ENCODE data around the gene LCN12.

The LCN12 gene

GRCh38 chr9:136951541-136952320 is at the start of gene LCN12:
Gene LCN12 (plus strand): TSS chr9:136952273. CDS start chr9:136952328, 55 bp downstream.
- no peak for DNase-seq

- DNase-seq, result peak; percentile 93
These were observed 49.0 kb upstream of the LCN12 start for GRCh38 chr9:136903041-136903554.

- DNase-seq, result no peak
These were observed 45.8 kb upstream of the LCN12 start for GRCh38 chr9:136906266-136906665.

GRCh38 chr9:136907011-136907914 is 44.8 kb upstream of the LCN12 start:
- no peak for DNase-seq

- DNase-seq, result no peak
These were observed 41.7 kb upstream of the LCN12 start for GRCh38 chr9:136910197-136910900.

GRCh38 chr9:136910901-136911245 is 41.2 kb upstream of the LCN12 start:
- DNase-seq, result no peak

GRCh38 chr9:136913701-136914438 is 38.2 kb upstream of the LCN12 start:
- DNase-seq, result no peak

GRCh38 chr9:136915632-136916329 is 36.3 kb upstream of the LCN12 start:
- DNase-seq, result no peak

- DNase-seq, result no peak
These were observed 35.5 kb upstream of the LCN12 start for GRCh38 chr9:136916330-136917184.

GRCh38 chr9:136917902-136918301 is 34.2 kb upstream of the LCN12 start:
- DNase-seq, result no peak

GRCh38 chr9:136920069-136920468 is 32.0 kb upstream of the LCN12 start:
- DNase-seq, result no peak

GRCh38 chr9:136920734-136921231 is 31.3 kb upstream of the LCN12 start:
- DNase-seq, result no peak

GRCh38 chr9:136921307-136921706 is 30.8 kb upstream of the LCN12 start:
- no peak for DNase-seq

- DNase-seq, result no peak
These were observed 30.4 kb upstream of the LCN12 start for GRCh38 chr9:136921718-136922117.

GRCh38 chr9:136922540-136922939 is 29.5 kb upstream of the LCN12 start:
- no peak for DNase-seq

GRCh38 chr9:136923881-136924280 is 28.2 kb upstream of the LCN12 start:
- DNase-seq, result peak; percentile 44

GRCh38 chr9:136925414-136926153 is 26.5 kb upstream of the LCN12 start:
- DNase-seq, result no peak

- no peak for DNase-seq
These were observed 25.8 kb upstream of the LCN12 start for GRCh38 chr9:136926154-136926704.

GRCh38 chr9:136926749-136927148 is 25.3 kb upstream of the LCN12 start:
- DNase-seq, result no peak

Data from NCI-H2171 treated with DMSO at 0.1 percent for 48 hours (cell line).